HepG2 (cell line): Measurements from ENCODE around the gene SAP25. TPM values are rescaled to one million over a fixed set of nuclear protein-coding genes. Genes with fewer than 3 reads are reported as not detected.

Experiments used
- ATF2 ChIP-seq: sonication (generic); formaldehyde crosslinking; IDR thresholded peaks from 2 replicates; pipeline ENCODE4 v1.4.0; 2020; ENCODE audit warnings: missing genetic modification reagents
- EED ChIP-seq: sonication (generic); formaldehyde crosslinking; IDR thresholded peaks from 2 replicates; pipeline ENCODE4 v1.5.0; 2020; ENCODE audit warnings: mild to moderate bottlenecking, missing genetic modification reagents
- IRX3 ChIP-seq: sonication (generic); formaldehyde crosslinking; IDR thresholded peaks from 2 replicates; pipeline ENCODE4 v1.8.1; 2023; ENCODE audit warnings: mild to moderate bottlenecking, low read depth, missing genetic modification reagents, borderline replicate concordance
- MEIS1 ChIP-seq: sonication (generic); formaldehyde crosslinking; IDR thresholded peaks from 2 replicates; pipeline ENCODE4 v1.9.0; 2021; ENCODE audit warnings: mild to moderate bottlenecking, missing genetic modification reagents, moderate library complexity, borderline replicate concordance
- RAD21 ChIP-seq: fragments of 450-650 bp; formaldehyde crosslinking; IDR thresholded peaks from 2 replicates; pipeline ENCODE4 v1.5.0; 2020; ENCODE audit warnings: mild to moderate bottlenecking
- SMAD1 ChIP-seq: sonication (generic); formaldehyde crosslinking; IDR thresholded peaks from 2 replicates; pipeline ENCODE4 v1.4.0; 2020; ENCODE audit warnings: missing genetic modification reagents, low read depth, mild to moderate bottlenecking, borderline replicate concordance
- SNAPC2 ChIP-seq: sonication (generic); formaldehyde crosslinking; IDR thresholded peaks from 2 replicates; pipeline ENCODE4 v1.8.1; 2022; ENCODE audit warnings: mild to moderate bottlenecking, missing genetic modification reagents
- TBL1XR1 ChIP-seq: fragments of 150-350 bp; IDR thresholded peaks from 2 replicates; pipeline ENCODE4 v1.6.1; 2014; ENCODE audit warnings: borderline replicate concordance, low read length; ENCODE audit not compliant: partially characterized antibody
- THAP9 ChIP-seq: sonication (generic); formaldehyde crosslinking; IDR thresholded peaks from 2 replicates; pipeline ENCODE4; 2020; ENCODE audit warnings: missing genetic modification reagents, mild to moderate bottlenecking, borderline replicate concordance
- ZFP36L1 ChIP-seq: sonication (generic); formaldehyde crosslinking; IDR thresholded peaks from 2 replicates; pipeline ENCODE4 v1.8.0; 2022; ENCODE audit warnings: mild to moderate bottlenecking, missing genetic modification reagents, moderate library complexity
- ZFP36L2 ChIP-seq: sonication (generic); formaldehyde crosslinking; IDR thresholded peaks from 2 replicates; pipeline ENCODE4 v1.4.0; 2020; ENCODE audit warnings: missing genetic modification reagents
- ZNF12 ChIP-seq: sonication (generic); formaldehyde crosslinking; IDR thresholded peaks from 2 replicates; pipeline ENCODE4 v1.5.0; 2020; ENCODE audit warnings: missing genetic modification reagents
- ZNF292 ChIP-seq: sonication (generic); formaldehyde crosslinking; IDR thresholded peaks from 2 replicates; pipeline ENCODE4 v1.8.1; 2022; ENCODE audit warnings: mild to moderate bottlenecking, low read depth, missing genetic modification reagents, borderline replicate concordance
- ZNF317 ChIP-seq: sonication (generic); formaldehyde crosslinking; IDR thresholded peaks from 2 replicates; pipeline ENCODE4 v1.5.0; 2020; ENCODE audit warnings: mild to moderate bottlenecking, missing genetic modification reagents
- ZNF33B ChIP-seq: sonication (generic); formaldehyde crosslinking; IDR thresholded peaks from 2 replicates; pipeline ENCODE4 v1.5.1; 2020; ENCODE audit warnings: mild to moderate bottlenecking, missing genetic modification reagents
- ZNF577 ChIP-seq: sonication (generic); formaldehyde crosslinking; IDR thresholded peaks from 2 replicates; pipeline ENCODE4 v1.4.0; 2020; ENCODE audit warnings: mild to moderate bottlenecking, low read depth, missing genetic modification reagents, borderline replicate concordance
- ZNF703 ChIP-seq: sonication (generic); formaldehyde crosslinking; IDR thresholded peaks from 2 replicates; pipeline ENCODE4 v1.5.1; 2020; ENCODE audit warnings: missing genetic modification reagents, mild to moderate bottlenecking, moderate library complexity, borderline replicate concordance
- ZNF761 ChIP-seq: sonication (generic); formaldehyde crosslinking; conservative IDR thresholded peaks from 2 replicates; pipeline ENCODE4 v1.4.0; 2020; ENCODE audit warnings: mild to moderate bottlenecking, missing genetic modification reagents
- ZNF776 ChIP-seq: sonication (generic); formaldehyde crosslinking; IDR thresholded peaks from 2 replicates; pipeline ENCODE4 v1.4.0; 2020; ENCODE audit warnings: mild to moderate bottlenecking, missing genetic modification reagents
- ZNF784 ChIP-seq: sonication (generic); formaldehyde crosslinking; IDR thresholded peaks from 2 replicates; pipeline ENCODE4 v1.5.1; 2020; ENCODE audit warnings: missing genetic modification reagents, mild to moderate bottlenecking, borderline replicate concordance
- ZNF790 ChIP-seq: sonication (generic); formaldehyde crosslinking; IDR thresholded peaks from 2 replicates; pipeline ENCODE4 v1.8.0; 2022; ENCODE audit warnings: missing genetic modification reagents, mild to moderate bottlenecking, borderline replicate concordance
- ZSCAN20 ChIP-seq: sonication (generic); formaldehyde crosslinking; IDR thresholded peaks from 2 replicates; pipeline ENCODE4 v1.4.0; 2020; ENCODE audit warnings: missing genetic modification reagents, mild to moderate bottlenecking, borderline replicate concordance
- polyA plus RNA-seq, 8 experiments: library from polyadenylated mRNA; depleted of rRNA in 3 of 8; stranded (reverse) in 7 of 8; unstranded in 1 of 8; fragments of >200 nt; fragmentation: Illumina TruSeq in 4 of 8; extraction: Trizol in 4 of 8; gene quantifications; 2 replicates each; pipeline versions ENCODE4 v1.2.1 to v1.2.3, GENCODE V29; 2011 to 2016; ENCODE audit warnings: low read depth in 4 of 8, missing spikeins in 1 of 8, mixed read lengths in 1 of 8; ENCODE audit not compliant: insufficient read depth in 1 of 8
- total RNA-seq, 5 experiments: library from RNA; depleted of rRNA; stranded (reverse); fragments of >200 nt; fragmentation: Illumina TruSeq; extraction: Trizol; gene quantifications; 2 replicates each; pipeline ENCODE4 v1.2.3, GENCODE V29; 2016; ENCODE audit warnings: low read depth in 1 of 5
- TF ChIP-seq, protein P1 (sequence below): sonication (generic); formaldehyde crosslinking; IDR thresholded peaks from 2 replicates; pipeline ENCODE4 v1.8.0; 2022; ENCODE audit warnings: missing genetic modification reagents, mild to moderate bottlenecking, borderline replicate concordance

The SAP25 gene
- total and polyA plus RNA-seq, 2 of the 13 experiments (the other 11 are each of a cell fraction or from before 2014, with no cell fraction given), result 0.15 to 0.20 TPM

DNA sequence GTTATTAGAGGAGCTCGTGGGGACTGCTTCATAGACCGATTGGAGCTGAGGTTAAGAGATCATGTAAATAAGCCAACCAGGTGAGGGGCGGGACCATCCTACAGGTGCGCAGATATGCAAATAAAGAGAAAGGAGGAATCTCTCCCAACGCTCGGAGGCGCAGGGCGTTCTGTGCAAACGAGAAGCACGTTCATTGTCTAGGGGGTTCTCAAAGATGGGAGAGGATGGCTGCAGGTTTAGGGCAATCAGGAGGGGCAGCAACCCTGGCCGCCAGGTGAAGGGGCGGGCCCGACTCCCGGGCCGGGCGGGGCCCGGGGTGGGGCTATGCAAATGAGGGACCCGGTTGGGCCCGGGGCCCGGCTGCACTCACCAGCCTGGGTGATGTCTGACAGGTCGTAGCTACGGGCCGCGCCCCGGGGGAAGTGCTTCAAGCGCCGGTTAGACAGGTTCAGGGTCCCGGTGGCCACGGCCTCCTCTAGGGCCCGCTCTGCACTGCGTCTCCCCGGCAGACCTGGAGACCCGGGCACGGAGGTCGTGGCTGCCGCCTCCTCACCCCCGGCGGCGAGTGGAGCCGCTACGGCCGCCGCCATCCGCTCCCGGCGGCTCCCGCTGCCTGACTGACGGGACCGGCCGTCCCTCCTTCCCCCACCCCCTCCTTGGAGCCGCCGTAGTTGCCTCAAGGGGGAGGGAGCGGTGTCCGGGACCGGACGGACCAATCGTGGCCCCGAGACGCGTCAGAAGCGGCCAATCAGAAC, 12.0 kb upstream of the SAP25 start, which contains the start of gene LRCH4 (continued):
- TF ChIP-seq ZNF703 (CRISPR knock-in tag), result no peak
- TF ChIP-seq ZNF577 (CRISPR knock-in tag), result no peak
- TF ChIP-seq ZNF776 (CRISPR knock-in tag), result peak; percentile 82
- TF ChIP-seq TBL1XR1, result peak; percentile 16
- TF ChIP-seq MEIS1 (CRISPR knock-in tag), result peak; percentile 50; the same call in 1 of the 2 replicates
- TF ChIP-seq ZNF790 (CRISPR knock-in tag), result 0 out of 2 replicates have a peak, but pooled peaks have one; percentile 63
- no peak for TF ChIP-seq IRX3
- 0 out of 2 replicates have a peak, but pooled peaks have one; percentile 16 for TF ChIP-seq ZNF317 (CRISPR knock-in tag)
- no peak for TF ChIP-seq ATF2 (CRISPR knock-in tag)
- TF ChIP-seq ZNF292, result no peak
- 0 out of 2 replicates have a peak, but pooled peaks have one; percentile 44 for TF ChIP-seq ZNF12 (CRISPR knock-in tag)
- peak; percentile 85; the same call in 1 of the 2 replicates for TF ChIP-seq ZFP36L2
- peak; percentile 85; the same call in 1 of the 2 replicates for TF ChIP-seq ZSCAN20 (CRISPR knock-in tag)
- no peak for TF ChIP-seq ZFP36L1 (CRISPR knock-in tag)
- peak; percentile 64; the same call in 1 of the 2 replicates for TF ChIP-seq THAP9 (CRISPR knock-in tag)
- TF ChIP-seq SNAPC2 (CRISPR knock-in tag), result peak; percentile 99
- TF ChIP-seq SMAD1 (CRISPR knock-in tag), result no peak
- 0 out of 2 replicates have a peak, but pooled peaks have one; percentile 52 for TF ChIP-seq EED (CRISPR knock-in tag)
- peak; percentile 45; the same call in 1 of the 2 replicates for TF ChIP-seq ZNF761 (CRISPR knock-in tag)
- no peak; the same call in 1 of the 2 replicates for TF ChIP-seq ZNF784 (CRISPR knock-in tag)
- TF ChIP-seq RAD21, result peak; percentile 74
- TF ChIP-seq ZNF33B (CRISPR knock-in tag), result 0 out of 2 replicates have a peak, but pooled peaks have one; percentile 56
- TF ChIP-seq, protein P1, sequence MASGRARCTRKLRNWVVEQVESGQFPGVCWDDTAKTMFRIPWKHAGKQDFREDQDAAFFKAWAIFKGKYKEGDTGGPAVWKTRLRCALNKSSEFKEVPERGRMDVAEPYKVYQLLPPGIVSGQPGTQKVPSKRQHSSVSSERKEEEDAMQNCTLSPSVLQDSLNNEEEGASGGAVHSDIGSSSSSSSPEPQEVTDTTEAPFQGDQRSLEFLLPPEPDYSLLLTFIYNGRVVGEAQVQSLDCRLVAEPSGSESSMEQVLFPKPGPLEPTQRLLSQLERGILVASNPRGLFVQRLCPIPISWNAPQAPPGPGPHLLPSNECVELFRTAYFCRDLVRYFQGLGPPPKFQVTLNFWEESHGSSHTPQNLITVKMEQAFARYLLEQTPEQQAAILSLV (CRISPR knock-in tag), result peak; percentile 75
